Kidney capillary endothelial cell (primary cell): ENCODE data around the gene CARD10.
"Not testable (repeated sequence)": the region's sequence is repeated elsewhere in the genome, so short reads cannot be mapped to it uniquely, and the experiment has no call there.

Experiments used
- DNase-seq: peaks from one replicate; pipeline ENCODE4 v3.0.0-alpha.2; 2018; ENCODE audit warnings: low spot score

CARD10 gene

DNA sequence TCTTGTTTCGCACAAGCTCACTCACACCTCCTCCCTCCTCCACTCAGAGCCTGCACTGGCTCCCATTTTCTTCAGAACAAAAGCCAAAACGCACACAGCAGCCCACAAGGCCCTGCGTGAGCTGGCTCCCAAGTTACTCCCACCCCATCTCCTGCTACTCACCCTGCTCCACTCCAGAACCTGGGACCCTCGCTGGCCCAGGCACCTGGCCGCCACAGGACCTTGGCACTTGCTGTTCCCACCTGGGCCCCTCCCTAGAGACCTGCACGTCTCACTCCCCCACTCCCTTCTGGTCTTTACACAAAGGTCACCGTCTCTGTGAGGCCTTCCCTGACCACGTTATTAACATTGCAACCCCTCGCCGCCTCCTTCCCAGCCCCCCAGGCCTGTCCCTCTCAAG, 32.1 kb downstream of the CARD10 start:
- no peak for DNase-seq

DNA sequence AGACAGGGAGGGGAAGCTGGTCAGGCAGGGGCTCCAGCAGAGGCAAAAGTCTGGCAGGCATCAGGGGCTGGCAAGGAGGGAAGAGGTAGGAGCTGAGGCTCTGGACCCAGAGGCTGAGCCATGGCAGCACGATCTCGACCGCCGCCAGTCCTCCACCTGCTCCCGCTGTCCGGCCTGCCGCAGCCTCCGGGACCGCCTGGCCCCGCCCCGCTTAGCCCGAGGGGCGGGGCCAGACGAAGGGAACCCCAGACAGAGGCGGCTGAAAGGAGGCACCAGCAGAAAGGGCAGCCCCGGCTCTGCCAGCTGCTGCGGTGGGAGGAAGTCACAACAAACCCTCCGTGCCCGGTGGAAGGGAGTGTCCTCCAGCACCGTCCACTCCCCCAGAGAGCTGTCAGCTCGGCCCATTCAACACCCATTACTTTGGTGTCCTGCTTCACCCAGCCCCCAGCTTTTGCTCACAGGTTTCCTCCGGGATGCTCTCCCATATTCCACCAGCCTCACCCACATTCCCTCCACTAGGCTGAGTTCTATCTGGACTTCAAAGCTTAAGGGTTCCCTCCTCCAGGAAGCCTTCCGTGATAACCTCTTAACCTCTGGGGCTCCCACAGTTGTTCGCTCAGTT, 32.9 kb downstream of the CARD10 start, which contains the start of gene MFNG:
Gene MFNG (minus strand): TSS at position 161 of the 622 bp plus-strand sequence. CDS start 207 bp downstream, outside the sequence.
- peak; percentile 63 for DNase-seq

DNA sequence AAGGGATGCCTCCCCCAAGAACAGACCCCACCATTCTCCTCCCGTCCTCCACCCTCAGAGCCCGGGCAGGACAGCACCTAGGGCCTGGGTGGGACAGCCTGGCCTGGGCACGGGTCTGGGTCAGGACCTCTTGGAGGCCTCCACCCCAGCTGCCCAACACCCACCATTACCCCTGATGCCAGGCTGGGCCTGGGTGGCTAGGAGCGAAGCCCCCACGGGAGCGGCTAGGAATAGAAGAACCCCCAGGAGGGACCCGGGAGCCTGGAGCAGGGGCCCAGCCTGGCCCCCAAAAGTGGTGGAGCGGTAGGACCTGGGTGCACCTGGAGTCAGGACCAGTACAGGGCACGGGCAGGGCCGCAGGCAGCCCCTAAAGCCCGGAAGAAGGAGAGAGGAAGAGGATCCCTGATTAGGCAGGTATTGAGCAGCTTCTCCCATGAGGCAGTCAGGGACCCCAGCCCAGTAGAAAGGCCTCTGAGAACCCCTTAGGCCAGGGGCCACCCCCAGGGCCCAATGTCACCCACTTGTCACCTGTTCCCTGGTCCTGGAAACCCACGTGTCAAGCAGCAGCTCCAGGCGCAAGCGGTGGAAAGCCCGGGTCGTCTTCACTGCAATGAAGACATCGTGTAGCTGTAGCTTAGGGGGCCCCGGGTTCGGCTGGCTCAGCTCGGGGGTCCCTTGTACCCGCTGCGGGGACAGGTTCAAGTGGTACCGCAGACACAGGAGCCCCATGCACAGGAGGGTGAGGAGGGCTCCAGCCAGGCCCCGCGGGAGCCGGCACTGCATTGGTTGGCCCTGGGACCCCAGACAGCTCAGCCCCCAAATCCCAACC, 33.6 kb downstream of the CARD10 start:
- DNase-seq: no peak

DNA sequence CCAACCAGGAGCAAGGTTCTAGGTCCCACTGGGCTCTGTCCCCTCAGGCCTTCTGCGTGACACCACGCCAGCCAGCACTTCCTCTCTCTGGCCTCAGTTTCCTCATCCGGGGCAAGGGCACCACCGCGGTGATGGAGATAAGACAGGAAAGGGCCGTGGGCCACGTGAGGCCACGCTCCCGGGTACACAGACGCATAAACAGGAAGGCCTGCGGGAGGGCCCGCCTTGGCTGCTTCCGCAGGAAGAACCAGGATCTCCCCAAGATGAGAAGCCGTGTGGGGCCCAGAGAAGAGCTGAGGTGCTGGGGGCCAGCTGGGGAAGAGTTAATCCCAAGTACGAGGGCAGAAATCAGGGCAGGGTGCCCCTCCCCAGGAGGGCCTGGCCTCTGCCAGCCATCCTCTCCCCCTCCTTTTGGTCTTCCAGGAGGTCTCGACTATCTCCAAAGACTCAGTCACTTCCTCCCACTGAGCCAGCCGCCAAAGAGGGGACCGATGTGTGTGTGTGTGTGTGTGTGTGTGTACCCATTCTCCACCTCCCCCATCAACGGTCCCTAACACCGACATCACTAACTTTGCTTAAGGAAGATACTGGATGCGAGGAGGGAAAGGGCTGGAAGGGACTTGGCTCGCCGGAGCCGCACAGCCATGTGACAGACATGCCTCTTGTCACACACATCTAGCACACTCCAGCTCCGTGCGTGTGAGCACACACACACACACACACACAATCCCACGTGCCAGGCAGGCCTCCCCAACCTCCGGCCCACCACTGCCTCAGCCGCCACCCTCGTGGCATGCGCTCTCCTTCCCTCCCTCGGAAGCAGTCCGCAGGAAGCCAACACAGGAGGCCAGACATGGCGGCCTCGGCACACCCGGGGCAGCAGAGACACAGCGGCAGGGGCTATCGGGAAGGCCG, 34.5 kb downstream of the CARD10 start:
- DNase-seq: peak; percentile 88

DNA sequence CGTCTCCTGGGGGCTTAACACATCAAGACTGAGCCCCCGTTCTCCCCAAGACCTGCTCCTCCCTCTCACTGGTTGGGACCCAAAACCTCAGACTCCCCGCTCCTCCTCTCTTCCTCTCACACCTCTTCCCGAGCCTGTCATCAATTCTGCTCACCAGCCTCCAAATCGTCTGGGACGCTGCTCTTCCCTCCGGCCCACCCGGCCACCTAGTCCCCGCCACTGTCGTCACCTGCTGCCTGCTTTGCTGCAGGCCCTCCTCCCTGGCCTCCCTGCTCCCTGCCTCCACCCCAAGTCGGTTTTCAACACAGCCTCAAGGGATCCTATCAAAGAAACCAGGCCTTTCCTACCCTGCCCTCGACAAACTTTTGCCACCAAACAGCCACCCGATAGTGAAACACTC, 36.2 kb downstream of the CARD10 start:
- no peak for DNase-seq

DNA sequence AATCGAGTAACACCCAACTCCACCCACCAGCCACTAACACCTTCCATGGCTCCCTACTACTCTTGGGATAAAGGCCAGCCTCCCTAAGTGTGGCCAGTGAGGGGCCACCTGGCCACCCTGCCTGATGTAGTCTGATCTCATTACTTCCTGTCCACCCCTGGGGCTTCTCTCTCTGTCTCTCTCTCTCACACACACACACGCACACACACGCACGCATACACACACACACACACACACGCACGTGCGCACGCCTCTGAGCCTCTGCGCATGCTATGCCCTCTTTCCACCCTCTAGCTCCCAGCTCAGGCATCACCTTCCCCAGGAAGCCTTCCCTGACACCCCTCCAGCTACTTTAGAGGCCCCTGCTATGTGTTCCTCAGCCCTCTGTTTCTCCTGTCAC, 37.0 kb downstream of the CARD10 start:
- no peak for DNase-seq

DNA sequence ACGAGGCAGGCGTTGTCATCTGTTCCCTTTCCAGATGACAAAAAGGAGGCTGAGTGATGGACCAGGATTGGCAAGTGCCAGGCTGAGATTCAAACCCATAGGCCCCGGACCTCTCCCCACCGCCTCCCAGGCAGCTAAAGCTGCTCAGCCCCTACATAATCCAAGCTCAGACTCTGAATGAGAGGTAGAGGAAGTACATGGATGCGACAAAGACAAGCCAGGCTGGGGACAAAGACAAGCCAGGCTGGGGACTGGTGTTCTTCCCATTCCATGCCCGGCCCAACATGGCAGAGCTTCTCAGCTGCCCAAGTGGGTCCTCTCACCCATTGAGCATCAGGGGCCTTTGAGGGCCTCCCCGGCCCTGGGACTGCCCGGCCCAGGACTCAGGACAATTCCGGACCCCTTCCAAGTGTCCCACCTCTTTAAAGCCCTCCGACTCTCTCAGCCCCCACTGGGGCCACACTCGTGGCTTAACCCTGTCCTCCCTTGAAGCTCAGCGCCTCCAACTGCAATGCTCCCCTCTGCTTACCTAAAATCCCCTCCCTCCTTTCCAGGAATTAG, 37.8 kb downstream of the CARD10 start:
- DNase-seq: no peak

DNA sequence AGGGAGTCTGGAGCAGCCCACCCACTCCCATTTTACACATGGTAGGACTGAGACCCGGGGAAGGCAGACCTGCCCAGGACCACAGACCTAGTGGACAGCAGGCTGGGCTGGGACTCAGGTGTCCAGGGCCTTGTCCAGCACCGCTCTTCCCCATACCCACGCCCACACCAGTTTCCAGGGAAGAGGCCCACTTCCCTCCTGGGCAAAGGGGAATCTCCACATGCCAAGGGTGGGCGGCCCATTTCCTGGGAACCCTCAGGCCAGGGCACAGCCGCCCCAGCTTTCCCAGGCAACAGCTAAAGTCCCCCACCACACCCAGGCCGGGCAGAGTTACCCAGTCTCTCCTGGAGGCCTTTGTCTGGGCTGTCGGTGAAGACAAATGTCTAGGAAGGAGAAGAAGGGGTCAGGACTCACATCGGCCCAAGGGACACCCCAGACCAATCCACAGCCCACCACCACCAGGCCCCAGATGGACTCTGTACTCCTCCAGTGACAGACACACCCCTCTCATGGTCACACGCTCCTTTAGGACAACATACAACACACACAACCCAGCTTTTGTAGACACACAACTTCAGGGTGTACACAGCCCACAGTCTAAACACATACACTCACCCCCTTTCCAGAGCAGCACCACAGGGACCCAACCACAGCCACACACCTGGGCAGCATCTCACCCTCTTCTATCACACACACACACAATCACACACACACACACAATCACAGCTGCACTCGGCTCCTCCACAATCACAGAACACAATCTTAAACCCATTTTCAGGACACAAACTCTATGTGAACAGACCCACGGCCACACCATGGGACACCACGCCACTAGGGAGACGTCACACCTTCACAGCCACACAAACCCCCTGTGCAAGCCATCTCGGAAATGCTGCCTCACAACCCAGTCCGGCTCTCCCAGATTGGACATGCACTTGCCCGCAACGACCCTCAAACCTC, 38.5 kb downstream of the CARD10 start:
- DNase-seq: no peak

DNA sequence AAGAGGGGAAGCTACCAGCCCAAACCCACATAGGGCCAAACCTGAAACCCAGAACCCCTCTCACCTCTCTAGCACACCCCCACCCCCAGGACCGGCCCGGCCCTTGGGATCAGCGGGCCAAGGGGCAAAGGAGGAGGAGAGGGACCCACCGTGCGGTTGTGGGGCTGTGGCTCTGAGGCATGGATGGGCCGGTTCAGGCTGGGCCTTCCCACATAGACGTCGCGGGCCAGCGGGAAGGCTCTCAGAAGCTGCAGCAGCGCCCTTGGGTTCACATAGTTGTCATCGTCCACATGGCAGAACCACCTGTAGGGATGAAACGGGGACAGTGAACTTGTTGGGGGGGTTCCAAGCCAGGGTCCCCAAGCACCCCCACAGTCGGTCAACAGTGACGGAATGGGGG, 40.0 kb downstream of the CARD10 start:
- no peak for DNase-seq

DNA sequence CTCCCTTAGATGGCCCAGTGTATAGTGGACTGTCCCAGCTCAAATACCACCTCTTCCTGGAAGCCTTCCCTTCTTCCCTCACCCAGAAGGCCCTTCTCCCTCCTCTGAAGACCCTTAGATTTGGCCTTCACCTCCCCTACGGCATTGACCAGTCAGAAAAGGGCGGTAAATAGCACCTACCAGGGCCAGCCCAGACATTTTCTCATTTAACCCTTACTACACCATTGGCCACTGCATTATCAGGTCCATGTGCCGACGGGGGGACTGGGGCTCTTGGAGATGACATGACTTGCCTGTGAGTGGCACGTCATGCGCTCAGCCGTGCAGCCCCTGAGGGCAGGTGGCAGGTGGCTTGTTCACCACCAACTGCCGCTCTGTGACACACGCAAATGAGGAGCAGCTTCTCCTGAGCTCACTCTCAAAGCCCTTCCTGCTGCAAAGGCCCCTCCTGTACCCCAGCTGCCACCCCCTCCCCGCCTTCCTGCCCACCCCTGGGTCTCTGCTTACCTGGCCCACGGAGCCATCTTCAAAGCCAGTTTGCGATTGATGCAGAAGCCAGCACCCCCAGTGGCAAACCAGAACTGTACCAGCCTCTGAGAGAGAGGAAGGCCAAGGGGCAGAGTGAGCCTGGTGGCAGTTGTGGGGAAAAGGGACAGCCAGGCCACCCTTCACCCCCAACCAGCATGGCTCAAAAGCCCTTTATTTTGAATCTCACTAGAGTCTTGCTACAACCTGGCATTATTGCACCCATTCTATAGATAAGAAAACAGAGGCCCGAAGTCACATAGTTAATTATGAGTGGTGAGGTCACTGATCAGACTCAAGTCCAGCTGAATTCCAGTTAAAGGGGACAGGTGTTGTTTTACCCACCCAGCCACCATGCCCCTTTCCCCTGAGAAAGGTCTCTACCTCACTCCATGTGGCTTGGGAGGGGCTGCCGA, 42.6 kb downstream of the CARD10 start:
- DNase-seq: no peak

DNA sequence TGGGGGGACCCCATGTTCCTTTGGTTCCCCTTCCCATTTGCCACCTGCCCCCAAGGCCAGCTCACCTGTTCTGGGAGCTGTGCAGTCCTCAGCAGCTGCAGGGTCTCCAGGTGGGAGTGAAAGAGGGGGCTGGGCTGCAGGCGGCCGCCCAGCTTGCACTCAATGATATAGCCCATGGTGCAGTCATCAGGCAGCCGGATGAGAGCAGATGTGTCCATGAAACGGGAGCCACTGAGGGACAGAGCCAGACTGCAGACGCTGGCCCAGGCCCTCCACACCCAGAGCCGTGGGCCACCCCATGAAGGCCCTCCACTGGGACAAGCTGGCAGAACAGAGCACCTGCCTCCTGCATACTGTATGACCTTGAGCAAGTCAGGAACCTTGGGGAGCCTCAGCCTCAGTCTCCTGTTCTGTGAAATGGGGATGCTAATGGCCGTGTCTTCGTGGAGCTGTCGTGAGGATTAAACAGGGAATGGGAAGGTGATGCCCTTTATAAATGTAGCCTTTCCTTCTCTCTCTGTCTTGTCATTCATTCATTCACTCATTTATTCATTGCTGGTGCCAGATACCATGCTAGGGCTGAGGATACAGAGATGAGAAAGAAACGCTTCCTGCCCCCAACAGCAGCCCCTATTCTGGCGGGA, 44.6 kb downstream of the CARD10 start:
- no peak for DNase-seq

DNA sequence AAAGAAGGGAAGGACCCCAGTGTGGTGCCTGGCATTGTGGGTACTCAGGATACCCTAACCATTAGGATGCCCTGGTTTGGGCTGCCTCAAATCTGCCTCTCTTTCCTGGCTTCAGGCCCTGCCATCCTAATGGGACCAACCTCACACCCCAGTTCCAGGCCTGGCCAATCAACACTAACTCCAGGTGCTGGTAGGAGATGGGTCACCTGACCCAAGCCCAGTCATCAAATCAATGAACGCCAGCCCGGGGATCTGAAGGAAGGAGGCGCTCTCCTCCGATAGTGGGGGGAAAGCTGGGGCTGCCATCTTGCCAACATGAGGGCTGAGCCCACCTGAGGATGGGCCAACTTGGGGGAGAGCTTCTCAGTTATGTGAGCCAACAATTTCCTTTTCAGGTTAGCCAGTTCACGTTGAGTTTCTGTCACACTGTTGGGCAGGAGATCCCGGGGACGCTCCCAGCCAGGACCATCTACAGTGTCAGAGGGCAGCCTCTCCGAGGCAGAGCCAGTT, 45.7 kb downstream of the CARD10 start:
- DNase-seq: no peak

DNA sequence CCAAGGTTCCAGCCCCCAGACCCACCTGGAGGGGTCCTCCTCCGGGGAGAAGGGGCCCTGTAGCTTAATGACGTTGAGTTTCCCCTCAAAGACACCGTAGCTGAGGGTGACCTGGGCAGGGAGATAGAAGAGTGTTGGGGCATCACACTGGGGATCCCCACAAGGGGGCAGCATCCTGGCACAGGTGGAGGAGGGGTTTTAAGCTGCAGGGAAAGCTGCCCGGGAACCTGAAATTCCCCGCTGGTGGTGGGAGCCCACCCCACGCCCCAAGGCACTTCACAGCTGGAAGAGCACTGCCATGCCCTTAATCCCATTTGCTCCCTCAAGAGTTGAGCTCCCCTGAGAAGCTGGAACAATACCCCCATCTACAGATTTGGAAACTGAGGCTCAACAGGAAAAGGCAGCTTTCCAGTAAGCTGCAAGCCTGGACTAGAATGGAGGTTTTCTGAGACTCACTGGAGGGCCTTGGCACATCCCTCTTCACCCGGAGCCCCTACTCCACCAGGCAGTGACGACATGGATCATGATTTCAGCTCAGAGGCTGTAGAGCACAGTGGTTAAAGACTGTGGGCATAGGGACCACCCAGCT, 46.7 kb downstream of the CARD10 start:
- DNase-seq: no peak

DNA sequence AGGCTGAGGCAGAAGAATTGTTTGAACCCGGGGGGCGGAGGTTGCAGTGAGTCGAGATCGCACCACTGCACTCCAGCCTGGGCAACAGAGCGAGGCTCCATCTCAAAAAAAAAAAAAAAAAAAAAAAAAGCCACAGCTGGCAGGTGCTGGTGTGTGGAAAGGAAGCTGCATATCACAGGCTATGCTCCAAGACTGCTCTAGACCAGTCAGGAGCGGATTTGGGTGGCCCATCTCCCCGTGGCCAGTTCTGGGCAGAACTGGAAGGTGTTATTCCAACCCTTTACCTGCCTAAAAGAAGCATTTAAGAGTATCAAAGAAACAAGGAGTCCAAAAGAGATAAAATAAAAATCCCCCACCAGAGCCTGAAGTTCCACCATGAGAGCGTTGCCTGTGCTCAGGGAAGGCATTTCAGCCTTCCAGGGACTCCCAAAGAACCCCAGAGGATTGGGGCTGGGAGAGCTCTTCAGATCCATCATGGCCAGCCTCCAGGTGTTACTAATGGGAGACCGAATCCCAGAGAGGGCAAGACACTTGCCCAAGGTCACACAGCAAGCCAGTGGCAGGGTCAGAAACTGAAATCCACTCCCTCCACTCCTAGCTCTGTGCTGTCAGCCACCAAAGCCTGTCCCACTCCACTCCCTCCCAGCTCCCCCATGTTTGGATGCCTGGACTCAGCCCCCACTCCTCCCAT, 47.3 kb downstream of the CARD10 start:
- DNase-seq: no peak

DNA sequence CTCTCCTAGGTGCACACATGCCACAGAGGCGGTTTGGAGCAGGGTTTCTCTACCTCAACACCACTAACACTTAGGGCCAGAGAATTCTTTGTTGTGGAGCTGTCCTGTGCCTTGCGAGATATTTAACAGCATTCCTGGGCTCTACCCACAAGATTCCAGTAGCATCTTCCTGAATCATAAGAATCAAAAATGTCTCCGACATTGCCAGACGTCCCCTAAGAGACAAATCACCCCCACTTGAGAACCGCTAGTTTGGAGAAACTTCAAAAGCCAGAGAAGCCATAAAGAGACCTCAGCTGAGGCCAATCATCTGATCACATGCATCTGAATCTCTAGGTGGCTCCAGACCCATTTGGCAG, 49.1 kb downstream of the CARD10 start:
- DNase-seq: no peak

DNA sequence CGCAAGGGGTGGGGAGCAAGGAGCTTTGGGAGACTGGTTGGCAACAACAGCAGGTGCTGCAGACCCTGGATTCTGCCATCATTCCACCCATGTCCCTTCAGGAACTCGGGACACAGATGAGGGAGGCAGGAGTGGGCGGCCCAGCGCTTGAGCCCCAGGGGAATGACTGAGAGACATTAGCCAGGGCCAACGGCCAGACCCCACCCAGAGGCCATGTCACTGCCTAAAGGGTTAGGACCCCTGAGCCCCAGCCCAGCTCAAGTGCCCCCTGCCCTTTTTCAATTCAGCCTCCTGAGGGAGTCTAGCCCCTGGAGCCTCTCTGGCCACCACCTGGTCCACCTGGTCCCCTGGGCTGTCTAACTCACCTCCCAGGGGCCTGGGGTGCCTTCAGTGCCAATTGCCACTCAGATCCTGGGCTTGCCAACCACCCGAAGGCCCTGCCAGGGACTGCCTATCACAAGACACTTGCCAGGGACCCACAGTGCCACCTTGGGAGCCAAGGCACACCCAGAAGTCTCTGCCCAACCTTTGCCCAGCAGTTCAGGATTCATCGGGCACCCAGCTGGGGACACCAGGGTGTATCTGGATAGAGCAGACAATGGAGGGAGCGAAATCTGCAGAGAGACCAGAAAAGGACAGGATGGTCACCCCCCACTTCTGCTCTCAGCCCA, 49.7 kb downstream of the CARD10 start:
- no peak for DNase-seq

DNA sequence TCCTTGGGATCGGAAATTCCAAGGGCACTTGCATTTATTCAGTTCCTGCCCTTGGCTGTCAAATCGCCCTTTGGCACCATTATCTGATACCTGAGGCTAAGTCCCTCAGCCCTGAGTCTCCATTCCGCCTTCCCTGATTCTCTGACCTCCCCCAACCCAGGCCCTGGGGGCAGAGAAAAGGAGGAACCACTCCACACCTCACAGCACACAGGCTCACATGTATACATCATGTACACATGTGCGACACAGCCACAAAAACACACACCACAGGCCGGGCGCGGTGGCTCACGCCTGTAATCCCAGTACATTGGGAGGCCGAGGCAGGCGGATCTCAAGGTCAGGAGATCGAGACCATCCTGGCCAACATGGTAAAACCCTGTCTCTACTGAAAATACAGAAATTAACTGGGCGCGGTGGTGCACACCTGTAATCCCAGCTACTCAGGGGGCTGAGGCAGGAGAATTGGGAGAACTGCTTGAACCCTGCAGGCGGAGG, 51.0 kb downstream of the CARD10 start:
- DNase-seq: not testable (repeated sequence)
